Activated CD4-positive, alpha-beta T cell treated with anti-CD3 and anti-CD28 coated beads for 24 hours (primary cell): ENCODE measurements around the gene ATP6AP1.

ENCODE experiments used
- DNase-seq, 2 donors: peaks; one replicate each; pipeline ENCODE4 v3.0.0-alpha.2; 2020; ENCODE audit warnings: low read depth in 2 of 2

Gene ATP6AP1

DNA sequence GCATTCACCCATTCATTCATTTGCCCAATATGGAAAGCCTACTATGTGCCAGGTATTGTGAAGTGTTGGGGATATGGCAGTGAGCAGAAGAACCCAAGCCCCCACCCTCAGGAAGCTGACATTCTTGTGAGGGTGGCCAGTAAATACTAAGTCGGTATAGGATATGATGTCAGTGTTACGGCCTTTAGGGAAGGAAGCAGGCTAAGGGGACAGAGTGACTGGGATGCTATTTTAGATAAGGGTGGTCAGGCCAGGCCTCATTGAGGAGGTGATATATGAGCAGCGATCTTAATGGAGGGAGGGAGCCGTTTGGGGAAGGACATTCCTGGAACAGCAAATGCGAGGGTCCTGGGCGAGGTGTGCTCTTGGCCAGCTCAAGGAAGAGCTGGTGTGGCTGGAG, 2.0 kb downstream of the ATP6AP1 start:
- no peak for DNase-seq

DNA sequence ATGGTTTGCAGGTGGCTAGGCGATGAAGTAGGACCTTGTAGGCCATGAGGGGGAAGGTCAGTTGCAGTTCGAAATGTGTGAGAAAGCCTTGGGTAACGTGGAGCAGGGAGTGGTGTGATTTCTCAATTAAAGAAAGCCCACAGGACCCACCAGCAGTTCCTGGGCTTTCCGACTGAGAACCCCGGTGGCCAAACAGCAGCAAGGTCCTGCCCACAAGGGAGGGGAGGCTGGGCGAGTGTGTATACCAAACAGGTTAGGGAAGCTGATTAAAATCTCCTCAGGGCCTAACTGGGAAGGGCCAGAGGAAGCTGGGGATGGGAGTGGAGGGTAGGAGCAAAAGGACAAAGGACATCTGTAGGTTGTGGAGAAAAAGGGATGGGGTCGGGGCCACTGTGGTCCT, 2.4 kb downstream of the ATP6AP1 start:
- no peak for DNase-seq

DNA sequence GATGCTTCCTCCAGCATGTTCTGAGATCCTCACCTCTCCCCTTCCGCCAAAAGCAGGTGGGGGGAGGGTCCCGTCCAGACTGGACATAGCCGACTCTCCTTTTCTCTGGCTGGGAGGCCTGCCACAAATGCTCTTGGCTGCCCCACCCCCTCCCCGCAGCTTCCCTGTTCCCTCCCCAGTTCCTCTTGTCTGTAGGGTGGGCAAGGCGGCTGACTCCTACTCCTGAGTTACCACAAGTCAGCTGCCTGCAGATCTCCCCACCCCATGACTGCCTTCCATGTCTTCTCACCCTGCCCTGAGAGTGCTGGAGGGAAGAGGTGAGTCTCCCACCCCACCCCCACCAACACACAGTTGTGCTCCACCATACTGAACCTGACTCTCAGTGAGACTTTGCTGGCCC, 2.9 kb downstream of the ATP6AP1 start:
- no peak for DNase-seq

DNA sequence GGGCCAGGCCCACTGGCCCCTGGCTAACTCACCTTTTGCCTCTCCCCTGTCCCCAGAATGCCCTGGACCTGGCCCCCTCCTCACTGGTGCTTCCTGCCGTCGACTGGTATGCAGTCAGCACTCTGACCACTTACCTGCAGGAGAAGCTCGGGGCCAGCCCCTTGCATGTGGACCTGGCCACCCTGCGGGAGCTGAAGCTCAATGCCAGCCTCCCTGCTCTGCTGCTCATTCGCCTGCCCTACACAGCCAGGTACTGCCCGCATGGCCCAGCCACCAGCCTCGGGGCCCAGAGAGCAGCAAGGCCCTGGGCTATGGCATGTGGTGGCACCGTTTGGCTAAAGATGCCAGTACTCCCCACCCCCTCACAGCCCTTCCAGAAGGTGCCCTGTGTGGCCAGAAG, 3.7 kb downstream of the ATP6AP1 start:
- no peak for DNase-seq

DNA sequence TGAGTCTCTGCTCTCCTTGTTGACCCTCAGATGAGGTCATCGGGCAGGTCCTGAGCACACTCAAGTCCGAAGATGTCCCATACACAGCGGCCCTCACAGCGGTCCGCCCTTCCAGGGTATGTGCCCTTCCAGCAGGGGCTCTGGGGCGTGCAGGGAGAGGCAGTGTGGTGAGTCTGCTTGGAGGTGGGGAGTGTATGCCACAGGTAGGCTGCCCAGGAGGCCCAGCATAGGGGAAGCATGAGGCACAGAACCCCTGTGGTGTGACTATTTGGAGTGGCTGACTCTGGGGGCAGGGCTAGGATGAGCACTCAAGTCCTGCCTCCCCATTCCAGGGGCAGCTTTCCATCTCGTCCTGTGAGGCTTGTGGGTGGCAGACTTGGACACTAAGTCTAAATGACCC, 5.1 kb downstream of the ATP6AP1 start:
- DNase-seq = no peak

DNA sequence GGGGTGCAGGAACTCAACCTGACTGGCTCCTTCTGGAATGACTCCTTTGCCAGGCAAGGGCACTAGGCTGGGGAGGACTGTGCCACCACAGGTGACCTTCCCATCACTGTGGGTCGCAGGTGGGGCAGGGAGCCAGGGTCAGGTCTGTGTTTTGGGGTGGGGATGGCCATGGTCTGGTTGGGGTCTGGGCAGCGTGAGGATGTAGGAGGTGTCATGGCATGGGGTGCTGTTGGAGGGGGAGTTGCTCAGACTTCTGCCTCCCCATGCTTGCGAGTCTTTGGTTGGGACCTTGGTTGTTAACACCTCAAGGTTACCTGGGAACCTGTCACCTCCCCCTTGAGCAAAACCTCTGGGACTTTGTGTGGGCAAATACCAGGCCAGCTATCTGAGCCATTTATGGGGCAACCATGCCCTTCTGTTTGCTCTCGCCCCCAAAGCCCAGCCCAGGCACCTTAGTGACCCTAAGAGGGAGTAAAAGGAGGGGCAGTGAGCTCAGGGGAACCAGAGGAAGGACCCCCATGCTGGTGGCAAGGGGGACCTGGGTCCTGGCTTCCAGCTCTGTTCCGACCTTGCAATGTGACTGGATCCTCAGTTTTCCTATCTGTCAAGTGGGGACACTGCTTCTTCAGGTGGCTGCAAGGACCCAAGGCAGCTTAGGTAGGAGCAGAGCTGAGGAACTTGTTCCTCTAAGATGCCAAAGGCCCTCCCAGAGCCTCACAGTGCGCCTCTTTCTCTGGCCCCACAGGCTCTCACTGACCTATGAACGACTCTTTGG, 6.1 kb downstream of the ATP6AP1 start:
- DNase-seq = no peak

DNA sequence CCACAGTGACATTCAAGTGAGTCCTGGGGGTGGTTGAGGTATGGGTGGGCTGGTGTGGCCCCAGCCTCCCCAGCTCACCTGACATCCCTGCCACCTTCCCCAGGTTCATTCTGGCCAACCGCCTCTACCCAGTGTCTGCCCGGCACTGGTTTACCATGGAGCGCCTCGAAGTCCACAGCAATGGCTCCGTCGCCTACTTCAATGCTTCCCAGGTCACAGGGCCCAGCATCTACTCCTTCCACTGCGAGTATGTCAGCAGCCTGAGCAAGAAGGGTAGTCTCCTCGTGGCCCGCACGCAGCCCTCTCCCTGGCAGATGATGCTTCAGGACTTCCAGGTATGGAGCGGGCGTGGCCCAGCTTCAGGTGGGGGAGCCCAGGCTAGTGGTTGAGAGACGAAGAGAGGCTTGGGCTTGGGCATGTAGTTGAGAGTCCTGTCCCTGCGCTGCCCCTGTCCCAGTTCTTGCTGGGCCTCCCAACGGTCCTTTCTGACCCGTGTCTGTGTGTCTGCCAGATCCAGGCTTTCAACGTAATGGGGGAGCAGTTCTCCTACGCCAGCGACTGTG, 6.8 kb downstream of the ATP6AP1 start:
- DNase-seq = no peak

DNA sequence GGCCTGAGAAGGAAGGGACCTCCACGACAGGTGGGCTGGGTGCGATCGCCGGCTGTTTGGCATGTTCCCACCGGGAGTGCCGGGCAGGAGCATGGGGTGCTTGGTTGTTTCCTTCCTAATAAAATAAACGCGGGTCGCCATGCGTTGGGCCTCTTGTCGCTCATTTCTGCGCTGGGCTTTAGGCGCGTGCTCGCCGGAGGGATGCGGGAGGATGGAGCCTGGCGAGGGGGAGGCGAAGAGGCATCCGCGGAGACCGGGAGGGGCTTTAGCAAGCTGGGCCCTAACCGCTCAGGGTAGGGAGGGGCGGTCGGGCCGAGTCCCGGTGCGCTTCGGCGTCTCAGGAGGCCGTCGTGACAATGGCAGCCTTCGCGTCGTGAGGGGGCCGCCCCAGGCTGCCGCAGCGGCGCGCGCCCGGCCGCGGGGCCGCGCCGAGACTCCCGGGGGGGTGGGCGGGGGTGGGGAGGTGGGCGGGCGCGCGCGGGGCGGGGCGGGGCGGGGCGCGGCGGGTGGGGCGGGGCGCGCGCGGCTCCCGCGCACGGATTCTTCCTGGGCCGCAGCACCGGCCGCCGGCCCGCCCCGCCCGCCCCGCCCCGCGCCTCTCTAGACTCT, 8.0 kb downstream of the ATP6AP1 start:
- DNase-seq = no peak

DNA sequence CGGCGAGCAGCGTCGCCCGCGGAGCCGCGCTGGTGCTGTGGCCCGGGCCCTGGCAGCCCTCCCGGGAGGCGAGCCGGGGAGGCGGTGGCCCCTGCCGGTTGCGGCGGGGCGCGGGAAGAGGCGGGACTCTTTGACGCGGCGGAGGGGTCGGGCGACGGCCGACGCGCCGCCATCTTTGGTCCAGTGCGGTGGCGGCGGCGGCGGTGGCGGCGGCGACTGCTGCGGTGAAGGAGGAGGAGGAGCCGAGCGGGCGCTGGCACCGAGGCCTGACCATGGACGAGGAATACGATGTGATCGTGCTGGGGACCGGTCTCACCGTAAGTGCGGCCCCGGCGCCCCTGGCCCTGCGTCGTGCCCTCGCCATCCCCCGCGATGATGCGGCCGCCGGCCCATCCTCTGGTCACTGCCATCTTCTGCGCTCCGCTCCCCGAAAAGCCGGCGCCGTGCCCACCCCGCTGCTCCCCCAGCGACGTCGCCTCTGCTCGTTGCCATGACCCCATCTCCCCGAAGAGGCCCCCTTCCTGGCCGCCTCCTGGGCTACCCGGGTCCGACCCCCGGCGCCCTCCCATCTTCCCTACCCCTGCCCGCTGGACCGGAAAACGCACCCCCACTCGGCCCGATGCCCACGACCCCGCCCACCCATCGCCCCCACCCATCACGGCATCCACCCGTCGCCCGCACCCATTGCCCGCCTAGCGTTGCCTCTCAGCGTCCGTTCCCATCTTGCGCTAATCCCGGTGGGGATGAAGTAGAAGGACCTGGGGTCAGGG, 8.7 kb downstream of the ATP6AP1 start, which contains the start of gene GDI1:
GDI1 (plus strand) TSS at position 172 of the 770 bp plus-strand sequence; CDS start at position 273, 101 bp downstream.
- peak in 1 of 2 donors; percentile 40 for DNase-seq

DNA sequence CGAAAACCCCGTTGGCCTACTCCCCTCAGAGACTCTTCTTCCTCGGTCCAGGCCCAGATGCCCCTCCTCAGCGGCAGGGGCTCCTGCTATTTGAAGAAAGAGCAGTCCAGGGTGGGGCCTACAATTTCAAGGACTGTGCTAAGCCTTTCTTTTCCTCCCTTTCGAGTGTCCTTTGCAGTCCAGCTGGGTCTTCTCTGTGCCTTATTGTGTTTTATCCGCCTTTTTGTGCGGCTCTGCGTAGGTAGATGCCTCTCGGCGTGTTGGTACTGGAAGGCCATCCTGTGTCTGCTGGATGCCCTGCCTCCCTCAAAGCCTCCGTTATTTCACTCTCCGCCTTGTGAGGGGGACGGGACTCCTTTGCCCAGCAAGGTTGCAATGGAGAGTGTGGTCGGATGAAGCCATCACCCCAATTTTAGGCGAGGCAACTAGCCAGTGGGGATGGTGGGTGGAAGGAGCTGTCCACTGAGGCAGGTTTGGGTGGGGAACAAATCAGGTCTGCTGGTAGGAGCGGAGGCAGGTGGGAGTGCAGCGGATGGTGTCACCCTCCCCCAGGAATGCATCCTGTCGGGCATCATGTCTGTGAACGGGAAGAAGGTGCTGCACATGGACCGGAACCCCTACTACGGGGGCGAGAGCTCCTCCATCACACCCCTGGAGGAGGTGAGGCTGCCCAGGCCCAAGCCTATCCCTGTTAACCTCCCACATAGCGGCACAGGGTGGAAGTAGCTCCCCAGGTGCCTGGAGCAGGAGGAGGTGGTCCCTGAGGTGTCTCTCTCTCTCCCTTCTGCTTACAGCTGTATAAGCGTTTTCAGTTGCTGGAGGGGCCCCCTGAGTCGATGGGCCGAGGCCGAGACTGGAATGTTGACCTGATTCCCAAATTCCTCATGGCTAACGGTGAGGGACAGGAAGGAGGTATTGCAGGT, 9.8 kb downstream of the ATP6AP1 start:
- no peak for DNase-seq

DNA sequence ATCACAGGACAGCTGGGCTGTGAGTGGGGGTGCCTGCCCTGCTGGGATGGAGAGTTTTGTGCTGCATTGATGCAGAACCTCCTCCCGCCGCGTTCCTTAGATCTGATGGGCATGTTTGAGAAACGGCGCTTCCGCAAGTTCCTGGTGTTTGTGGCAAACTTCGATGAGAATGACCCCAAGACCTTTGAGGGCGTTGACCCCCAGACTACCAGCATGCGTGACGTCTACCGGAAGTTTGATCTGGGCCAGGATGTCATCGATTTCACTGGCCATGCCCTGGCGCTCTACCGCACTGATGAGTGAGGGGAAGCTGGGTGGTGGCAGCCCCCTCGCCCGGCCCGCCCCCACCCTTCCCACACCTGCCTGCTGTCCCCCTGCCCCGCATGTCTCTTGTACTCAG, 11.4 kb downstream of the ATP6AP1 start:
- DNase-seq = no peak

DNA sequence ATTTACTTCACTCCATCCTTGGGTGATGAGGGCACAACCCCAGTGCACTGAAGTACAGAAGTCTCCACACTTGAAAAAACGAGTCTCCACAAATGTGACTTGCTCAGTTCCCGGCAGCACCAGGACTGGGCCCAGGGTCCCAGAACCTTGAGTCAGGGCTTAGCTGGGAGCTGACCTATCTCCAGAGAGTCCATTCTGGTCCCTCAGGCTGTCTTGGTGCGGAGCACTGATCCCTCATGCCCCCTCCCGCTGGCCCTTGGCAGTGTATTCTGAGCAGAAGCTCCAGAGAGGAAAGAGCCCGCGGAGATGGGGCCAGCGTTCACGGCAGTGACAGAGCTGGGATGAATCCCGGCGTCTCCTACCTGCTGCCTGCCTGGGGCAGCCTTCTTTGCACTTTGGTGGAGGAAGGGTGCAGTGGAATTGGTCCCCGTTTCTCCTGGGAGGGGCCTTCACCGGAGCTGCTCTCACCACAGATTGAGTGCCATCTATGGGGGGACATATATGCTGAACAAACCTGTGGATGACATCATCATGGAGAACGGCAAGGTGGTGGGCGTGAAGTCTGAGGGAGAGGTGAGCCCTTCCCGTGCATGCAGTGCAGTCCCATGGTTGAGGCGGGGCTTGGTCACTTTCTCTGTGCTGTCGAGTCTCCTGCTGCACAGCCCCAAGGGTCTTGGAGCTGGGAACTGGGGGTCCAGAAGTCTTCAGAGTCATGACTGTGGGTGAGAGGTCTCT, 12.3 kb downstream of the ATP6AP1 start:
- no peak for DNase-seq

DNA sequence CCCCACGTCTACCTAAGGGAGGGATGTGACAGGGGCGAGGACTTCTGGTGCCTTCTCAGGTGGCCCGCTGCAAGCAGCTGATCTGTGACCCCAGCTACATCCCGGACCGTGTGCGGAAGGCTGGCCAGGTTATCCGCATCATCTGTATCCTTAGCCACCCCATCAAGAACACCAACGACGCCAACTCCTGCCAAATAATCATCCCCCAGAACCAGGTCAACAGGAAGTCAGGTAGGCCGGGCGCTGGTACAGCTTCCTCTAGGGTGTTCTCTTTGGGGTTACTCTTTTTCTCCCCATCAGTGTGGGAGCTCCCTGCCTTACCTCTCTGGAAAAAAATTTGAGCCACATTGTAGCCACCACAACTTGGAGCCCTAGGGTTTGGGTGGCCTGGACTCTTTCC, 13.1 kb downstream of the ATP6AP1 start:
- no peak for DNase-seq

DNA sequence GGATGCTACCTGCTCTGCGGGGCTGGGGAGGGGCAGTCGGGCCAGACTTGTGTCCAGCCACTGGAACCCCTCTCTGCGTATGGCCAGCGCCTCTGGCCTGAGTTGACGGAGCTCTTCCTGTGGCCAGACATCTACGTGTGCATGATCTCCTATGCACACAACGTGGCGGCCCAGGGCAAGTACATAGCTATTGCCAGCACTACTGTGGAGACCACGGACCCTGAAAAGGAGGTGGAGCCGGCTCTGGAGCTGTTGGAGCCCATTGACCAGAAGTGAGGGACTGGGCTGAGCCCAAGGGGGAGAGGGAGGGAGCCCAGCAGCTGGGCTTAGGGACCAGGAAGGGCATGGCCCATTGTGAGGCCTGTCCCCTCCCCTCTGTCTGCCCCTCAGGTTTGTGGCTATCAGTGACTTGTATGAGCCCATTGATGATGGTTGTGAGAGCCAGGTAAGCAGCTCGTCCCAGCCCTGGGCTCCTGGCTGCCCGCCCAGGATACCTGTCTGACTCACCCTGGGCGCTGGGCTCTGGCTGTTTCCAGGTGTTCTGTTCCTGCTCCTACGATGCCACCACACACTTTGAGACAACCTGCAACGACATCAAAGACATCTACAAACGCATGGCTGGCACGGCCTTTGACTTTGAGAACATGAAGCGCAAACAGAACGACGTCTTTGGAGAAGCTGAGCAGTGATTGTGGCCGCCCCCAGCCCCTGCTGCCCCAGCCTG, 13.7 kb downstream of the ATP6AP1 start:
- no peak for DNase-seq

DNA sequence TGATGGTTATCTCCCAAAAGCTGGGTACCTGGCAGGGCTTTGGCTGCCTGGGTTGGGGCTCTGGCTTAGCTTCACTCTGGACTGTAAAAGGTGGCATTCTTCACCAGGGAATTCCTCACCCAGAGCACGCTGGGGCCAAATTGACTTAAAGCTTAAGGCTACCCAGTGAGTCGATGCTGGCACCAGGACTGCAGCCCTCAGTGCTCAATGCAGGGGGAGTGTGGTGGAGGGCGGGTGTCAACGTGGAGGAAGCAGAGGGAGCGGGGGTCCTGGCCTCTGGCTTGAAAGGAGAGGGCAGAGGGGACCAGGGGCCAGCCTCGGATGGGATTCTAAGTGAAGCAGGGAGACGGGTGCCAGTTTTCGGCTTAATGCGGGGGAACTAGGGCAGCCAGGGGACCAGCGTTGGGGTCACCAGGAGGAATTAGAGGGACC, 15.0 kb downstream of the ATP6AP1 start:
- no peak for DNase-seq

DNA sequence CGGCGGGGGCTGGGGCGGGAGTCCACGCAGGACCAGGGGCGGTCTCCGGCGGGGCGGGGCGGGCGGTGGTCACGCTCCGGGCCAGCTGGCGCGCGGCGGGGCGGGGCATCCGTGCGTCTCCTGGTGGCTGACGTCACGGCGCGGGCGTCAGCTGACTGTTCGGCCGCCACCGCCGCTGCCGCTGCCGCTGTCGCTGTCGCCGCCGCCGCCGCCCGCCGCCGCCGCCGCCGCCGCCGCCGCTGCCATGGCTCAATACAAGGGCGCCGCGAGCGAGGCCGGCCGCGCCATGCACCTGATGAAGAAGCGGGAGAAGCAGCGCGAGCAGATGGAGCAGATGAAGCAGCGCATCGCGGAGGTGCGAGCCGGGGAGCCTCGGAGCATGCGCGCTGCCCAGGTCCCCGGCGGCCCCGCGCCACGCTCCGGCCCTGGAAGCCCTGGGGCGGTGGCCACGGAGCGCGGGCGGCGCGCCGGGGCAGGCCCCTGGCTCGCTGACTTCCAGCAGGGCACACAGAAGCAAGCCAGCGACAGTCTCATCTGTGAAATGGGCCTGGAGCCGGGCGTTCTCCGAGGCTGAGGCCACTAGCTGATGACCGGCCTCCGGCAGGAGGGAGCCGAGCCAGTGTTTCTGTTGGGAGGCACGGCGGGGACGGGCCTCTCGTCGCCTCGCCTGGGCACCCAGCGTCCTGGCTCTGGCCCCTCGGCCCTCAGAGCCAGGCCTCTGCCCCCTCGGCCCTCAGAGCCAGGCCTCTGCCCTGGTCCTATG, 15.7 kb downstream of the ATP6AP1 start, which contains the start of gene FAM50A:
FAM50A (plus strand) TSS at position 150 of the 763 bp plus-strand sequence; CDS start at position 245, 95 bp downstream.
- peak; percentile 52 to 60 for DNase-seq

DNA sequence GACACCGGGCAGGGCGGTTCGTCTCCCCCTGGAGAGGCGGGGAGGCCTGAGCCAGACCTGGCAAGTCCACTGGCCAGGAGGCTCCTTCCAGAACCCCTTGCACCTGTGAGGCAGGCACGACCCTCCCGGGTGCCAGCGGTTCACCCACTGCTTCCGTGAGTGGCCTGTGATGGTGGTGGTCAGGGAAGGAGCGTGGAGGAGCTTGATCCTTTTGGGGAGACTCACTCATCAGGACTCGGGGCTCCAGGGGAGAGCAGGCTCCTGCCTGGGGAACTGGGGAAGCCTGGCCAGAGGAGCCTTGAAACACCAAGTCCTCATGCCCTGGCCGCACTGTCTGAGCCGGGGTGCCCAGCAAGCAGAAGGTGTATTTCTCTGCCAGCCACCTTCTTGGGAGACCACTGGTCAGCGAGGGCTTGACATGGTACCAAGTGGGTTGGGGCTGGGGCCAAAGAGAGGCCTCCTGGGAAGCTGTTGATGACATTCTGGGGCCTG, 16.3 kb downstream of the ATP6AP1 start:
- DNase-seq = no peak

DNA sequence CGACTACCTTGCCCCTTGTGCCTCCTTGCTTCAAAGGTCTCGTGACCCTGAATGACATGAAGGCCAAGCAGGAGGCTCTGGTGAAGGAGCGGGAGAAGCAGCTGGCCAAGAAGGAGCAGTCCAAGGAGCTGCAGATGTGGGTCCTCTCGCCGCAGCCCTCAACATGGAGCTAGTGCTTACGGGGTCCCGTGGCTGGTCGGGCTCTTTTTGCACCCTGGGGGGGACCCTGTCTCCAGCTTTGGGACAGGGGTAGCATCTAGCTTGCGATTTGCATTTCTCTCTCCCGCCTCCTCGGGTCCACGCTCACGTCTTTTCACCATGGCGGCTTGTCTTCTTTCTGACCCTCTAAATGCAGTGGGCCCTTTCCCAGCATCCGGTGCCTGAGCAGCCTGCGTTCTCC, 17.3 kb downstream of the ATP6AP1 start:
- DNase-seq = no peak

DNA sequence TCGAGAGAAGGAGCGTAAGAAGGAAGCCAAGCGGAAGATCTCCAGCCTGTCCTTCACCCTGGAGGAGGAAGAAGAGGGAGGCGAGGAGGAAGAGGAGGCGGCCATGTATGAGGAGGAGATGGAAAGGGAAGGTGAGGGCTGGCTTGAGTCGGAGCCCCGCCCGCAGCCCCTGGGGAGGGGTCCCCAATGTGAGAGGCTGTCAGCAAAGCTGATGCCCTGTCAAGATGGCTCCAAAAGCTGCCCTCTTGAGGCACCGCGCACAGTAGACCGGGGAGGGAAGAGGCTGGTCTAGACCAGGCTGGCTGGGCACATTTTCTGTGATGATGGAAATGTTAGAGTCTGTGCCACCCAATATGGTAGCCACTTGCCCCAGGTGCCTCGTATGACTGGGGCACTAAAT, 18.0 kb downstream of the ATP6AP1 start:
- DNase-seq = no peak
